Bone marrow (tissue), 2 donors: ENCODE data around the gene CADM4.
"Not testable (repeated sequence)": the region's sequence is repeated elsewhere in the genome, so short reads cannot be mapped to it uniquely, and the experiment has no call there.

Experiments
- DNase-seq, 2 donors: peaks; one replicate each; lab custom pipeline; 2025; lab: John Stamatoyannopoulos, UW

CADM4 gene

DNA sequence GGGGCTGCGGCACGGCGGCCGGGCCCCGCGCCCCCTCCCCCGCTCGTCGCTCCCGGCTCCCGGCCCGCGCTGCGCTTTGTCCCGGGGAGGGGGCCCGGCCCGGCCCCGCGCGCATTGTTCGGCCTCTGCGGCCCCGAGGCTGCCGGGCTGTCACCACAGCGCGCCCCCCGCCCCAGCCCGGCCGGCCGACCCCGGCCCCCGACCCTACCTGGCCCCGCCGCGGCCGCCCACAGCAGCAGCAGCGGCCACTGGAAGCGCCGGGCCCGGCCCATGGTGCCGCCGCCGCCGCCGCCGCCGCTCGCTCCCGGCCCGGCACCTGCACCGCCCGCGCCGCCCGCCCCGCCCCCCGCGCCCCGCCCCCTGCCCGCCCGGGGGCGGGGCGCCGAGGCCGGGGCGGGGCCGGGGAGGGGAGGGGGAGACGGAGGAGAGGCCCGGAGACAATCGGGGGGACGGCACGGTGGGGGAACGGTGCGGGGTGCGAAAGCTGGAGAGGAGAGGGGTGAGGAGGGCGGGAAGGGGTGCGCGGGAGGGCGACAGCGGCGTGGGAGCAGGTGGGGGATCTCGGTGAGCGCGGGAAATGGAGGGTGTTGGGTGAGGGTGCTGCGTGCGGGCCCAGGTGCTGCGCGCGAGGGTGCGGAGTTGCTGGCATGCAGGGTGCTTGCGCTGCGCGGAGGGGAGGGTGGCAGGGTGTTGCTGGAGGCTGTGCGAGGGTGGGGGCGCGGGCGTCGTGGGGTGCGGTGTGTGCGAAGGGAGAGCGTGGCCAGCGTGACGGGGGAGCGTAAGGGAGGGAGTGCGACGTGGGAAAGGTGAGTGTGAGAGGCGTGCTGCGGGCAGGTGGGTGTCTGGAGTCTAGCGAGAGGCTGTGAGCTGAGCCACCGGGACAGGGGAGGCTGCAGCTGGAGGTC is at the start of gene CADM4:
TSS of gene CADM4 (minus strand) at position 332 of the 905 bp plus-strand sequence. CDS start at position 272, 60 bp downstream.
- DNase-seq = no peak

DNA sequence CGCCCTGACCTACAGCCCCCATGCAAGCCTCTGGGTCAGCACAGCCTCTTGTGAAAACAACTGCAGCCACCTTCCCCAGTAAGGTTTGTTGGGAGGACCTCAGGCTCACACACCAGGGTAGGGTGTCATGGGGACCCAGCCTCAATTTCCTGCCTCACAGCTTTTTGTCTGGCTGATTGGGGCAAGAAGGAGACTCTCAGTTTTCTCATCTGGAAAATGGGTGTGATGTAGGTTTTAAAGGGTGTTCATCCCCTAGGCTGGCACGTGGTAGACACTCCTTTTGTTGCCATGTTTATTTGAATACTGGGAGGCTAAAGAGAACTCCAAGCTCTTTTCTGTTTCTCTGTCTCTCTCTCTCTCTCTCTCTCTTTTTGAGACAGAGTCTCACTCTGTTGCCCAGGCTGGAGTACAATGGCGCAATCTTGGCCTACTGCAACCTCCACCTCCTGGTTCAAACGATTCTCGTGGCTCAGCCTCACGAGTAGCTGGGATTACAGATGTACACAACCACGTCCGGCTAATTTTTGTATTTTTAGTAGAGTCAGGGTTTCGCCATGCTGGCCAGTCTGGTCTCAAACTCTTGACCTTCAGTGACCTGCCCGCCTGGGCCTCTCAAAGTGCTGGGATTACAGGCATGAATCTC is 48.5 kb upstream of the CADM4 start:
- DNase-seq = no peak

DNA sequence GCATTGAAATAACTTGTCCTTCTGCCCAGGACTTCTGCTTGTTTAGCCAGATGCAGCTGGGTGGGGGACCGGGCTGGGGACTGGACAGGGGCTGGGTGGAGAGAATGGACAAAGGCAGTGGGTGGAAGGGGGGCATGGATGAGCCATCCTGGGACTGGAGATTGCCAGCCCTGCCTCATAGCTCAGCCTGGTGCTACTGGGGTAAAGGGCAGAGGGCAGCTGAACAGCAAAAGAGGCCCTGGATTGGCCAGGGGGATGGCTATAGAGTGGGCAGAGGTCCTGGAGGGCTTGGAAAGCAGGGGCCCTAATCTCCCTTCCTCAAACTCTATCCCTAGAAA is 48.0 kb upstream of the CADM4 start:
- no peak for DNase-seq

DNA sequence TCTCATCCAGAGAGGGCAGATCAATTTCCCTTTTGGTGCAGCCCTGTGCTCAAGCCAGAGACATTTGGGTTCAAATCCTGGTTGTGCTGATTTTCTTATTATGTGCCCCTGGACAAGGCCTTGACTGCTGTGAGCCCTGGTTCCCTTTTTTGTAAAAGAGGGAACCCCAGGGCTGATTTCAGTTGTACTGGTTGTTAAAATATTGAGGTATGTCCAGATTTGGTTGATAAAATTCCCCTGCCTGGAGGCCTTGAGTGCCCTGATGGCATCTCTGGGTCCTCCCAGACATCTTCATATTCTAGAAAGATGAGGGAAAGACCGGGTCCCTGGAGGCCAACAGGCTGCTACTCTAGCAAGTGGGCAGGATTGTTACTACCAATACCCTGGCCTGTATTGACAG is 44.7 kb upstream of the CADM4 start:
- DNase-seq = no peak

DNA sequence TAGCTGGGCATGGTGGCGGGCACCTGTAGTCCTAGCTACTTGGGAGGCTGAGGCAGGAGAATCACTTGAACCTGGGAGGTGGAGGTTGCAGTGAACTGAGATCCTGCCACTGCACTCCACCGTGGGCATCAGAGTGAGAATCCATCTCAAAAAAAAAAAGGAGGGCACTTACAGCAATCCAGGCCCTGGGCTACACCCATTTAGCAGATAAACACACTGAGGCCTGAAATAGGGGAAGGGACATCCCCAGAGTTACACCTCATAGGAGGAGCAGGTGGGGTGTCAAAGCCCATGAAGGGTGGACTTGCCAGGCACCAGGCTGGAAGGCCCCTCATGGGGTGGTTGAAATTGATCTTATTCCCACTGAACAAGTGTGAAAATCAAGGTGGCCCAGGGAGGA is 44.3 kb upstream of the CADM4 start:
- DNase-seq = no peak

DNA sequence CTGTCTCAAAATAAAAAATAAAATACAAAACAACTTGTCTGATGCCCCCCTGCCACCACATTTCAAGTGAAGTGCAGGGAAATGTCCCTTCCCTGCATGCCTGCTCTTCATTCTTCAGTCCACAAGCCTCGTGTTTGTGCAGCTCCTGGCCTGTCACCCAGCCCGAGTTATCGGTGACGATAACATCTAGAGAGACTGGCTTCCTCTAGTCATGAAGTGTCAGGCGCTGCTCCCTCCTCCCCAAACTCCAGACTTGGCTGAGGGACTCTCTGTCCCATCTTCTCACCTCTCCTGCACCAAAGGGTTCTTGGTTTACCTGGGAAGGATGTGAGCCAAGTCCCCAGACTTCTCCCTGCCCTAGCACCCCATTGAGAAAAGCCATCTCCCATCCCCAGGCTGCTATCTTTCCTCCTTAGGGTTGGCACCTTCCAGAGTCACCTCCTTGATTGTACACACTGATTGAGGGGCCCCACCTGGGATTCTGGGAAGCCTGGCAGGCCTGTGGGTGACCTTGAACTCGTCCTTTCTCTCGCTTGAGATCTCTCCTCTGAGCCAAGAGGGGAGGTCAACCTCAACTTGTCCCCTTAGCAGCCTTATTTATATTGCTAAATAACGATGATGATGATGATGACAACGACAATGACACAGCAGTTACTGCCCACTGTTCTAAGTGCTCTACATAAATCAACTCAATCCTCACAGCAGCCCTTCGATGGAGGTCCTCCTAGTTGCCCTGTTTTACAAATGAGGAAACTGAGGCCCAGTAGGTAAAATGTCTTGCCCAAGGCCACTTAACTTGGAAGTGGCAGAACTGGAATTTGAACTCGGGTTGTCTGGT is 43.4 kb upstream of the CADM4 start:
- DNase-seq = no peak

DNA sequence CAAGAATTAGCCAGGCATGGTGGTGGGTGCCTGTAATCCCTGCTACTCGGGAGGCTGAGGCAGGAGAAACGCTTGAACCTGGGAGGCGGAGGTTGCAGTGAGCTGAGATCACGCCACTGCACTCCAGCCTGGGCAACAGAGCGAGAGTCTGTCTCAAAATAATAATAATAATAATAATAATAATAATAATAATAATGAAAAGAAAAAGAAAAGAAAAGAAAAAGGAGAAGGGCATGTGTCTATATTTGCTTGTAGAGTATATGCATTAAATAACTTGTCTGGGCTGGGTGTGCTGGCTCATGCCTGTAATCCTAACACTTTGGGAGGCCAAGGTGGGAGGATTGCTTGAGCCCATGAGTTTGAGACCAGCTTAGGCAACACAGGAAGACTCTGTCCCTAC is 42.6 kb upstream of the CADM4 start:
- not testable (repeated sequence) for DNase-seq

DNA sequence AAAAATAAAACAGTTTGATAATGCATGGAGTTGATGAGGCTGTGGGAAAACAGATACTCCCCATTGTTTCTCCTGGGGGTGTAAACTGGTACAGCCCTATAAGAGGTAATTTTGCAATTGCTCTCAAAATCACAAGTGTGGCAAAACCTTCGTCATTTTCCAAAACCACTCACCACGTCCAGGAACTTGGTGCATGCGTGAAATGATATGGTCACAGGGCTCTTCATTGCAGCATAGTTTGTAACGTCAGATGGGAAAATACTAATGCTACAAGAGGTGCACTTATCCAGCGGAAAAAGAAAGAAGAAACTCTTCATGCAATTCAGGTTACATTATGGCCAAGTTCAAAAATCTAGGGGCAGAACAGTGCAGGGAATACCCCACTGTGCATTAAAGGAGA is 42.2 kb upstream of the CADM4 start:
- DNase-seq = no peak

GRCh38 chr19:43678512-43679261 is 39.0 kb upstream of the CADM4 start:
- no peak for DNase-seq

DNA sequence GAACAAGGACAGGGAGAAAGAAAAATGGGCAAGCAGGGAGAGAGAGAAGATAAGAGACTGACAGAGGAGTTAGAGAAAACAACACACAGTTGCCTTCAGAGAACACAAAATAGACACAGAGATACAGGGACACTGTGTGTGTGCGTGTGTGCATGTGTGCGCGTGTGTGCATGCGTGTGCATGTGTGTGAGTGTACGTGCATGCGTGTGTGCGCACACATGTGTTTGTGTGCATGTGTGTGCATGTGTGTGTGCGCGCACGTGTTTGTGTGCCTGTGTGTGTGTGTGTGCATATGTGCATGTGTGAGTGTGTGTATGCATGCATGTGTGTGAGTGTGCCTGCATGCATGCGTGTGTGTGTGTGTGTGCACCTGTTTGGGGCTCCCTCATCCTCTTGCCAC is 36.3 kb upstream of the CADM4 start:
- DNase-seq = no peak

DNA sequence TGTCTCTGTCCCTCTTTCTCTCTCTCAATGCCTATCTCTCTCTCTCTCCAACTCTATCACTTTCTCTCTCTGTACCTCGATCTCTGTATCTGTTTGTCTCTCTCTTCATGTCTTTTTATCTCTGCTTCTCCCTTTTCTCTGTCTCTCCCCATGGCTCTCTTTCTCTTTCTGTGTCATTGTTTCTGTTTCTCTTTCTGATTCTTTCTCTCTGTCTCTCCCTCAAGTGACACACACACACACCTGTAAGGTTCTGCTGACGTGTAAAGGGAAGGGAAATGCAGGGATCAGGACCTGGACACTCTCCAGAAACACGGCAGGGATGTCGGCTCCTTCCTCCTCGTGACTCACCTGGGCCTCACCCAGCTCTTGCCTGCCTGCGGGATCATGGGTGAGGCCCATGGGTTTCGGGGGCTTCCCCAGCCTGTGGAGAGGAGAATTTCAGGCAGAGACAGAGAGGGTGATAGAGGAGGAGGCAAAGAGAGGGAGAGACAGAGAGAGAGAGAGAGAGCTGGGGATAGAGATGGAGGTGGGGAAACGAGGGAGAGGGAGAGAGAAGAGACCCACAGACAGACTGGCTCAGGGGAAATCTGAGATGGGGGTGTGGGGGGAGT is 35.7 kb upstream of the CADM4 start:
- peak in 1 of 2 donors; percentile 13 for DNase-seq

DNA sequence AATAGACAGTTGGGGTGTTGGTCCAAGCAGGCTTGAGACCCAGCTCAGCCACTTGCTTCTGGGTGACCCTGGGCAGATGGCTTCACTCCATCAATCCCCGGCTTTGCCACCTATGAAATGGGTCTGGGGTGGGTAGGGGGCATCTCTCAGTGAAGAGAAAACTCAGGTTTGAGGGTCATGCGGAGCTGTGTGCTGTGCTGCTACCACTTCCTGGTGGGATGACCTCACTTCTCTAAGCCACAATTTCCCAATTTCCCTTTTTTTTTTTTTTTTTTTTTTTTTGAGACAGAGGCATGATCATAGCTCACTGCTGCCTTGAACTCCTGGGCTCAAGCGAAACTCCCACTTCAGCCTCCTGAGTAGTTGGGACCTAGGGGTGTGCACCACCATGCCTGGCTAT is 34.9 kb upstream of the CADM4 start:
- peak; percentile 15 to 54 for DNase-seq

DNA sequence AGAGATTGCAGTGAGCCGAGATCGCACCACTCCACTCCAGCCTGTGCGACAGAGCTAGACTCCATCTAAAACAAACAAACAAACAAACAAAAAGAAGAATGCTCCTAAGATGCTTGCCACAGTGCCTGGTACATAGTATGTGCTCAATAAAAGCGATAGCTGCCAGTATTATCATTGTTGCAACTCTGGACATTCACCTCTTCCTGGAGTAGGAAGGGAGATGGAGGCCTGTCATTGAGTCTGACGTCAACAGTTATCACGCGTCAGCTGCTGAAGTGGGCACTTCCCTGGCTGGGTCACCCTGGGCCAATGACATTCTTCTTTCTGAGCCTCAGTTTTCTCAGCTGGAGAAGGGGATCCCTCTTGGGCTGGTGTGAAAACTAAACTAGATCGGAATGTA is 34.5 kb upstream of the CADM4 start:
- DNase-seq = no peak

- no peak for DNase-seq
Observed at GRCh38 chr19:43673637-43674036, 34.0 kb upstream of the CADM4 start.

DNA sequence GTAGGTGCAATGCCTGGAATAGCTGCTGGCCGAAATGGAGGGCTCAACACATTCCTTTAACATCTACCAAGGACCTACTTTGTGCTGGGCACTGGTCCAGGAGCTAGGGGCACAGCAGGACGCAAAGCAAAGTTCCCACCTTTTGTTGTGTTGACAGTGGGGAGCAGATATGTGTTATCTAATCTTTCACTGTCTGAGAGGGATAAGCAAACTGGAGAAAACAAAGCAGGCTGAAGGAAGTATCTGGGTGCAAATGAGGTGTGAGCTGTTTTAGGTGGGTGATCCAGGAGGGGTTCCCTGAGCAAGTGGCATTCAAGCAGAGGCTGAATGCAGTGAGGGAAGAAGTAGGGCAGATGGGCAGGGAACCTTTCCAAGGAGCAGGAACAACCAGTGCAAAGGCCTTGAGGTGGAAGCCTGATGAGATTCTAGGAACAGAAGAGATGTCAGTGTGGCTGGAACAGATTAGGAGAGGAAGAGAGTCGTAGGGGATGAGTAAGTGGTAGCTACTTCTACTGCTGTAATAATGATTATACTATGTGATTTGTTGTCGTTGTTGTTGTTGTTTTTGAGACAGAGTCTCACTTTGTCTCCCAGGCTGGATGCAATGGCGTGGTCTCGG is 32.5 kb upstream of the CADM4 start:
- DNase-seq = no peak

- DNase-seq = peak; percentile 99
Observed at GRCh38 chr19:43668406-43669109, 28.9 kb upstream of the CADM4 start.

GRCh38 chr19:43667876-43668405 is 28.3 kb upstream of the CADM4 start:
- no peak for DNase-seq

GRCh38 chr19:43667126-43667875 is 27.7 kb upstream of the CADM4 start:
- no peak for DNase-seq

DNA sequence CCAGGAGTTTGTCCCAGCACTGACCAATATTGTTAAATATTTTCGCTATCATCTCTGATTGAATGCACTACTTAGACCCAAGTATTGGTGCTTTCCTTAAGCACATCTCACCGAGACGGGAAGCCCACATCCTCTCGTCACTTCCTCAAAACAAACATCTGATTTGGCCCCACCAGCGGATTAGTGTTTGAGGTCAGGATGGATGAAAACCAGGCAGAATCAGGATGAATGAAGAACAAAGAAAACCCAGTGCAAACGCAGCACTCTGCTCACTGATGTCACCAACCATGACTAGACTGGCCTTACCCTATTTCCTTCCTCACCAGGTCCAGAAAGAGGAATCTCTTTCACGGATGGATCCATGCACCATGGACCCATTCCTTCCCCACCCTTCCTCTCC is 24.4 kb upstream of the CADM4 start:
- DNase-seq = peak in 1 of 2 donors; percentile 84
